GM19468 (cell line): ENCODE results near the gene KLC1.

Experiments
- ATAC-seq: cut with Tn5 transposase; IDR thresholded peaks from one replicate; pipeline ENCODE4 v1.9.1; 2021; ENCODE audit warnings: mild to moderate bottlenecking, moderate library complexity, moderate number of reproducible peaks; ENCODE audit not compliant: unreplicated experiment; ENCODE audit errors: extremely low read depth

Gene KLC1

DNA sequence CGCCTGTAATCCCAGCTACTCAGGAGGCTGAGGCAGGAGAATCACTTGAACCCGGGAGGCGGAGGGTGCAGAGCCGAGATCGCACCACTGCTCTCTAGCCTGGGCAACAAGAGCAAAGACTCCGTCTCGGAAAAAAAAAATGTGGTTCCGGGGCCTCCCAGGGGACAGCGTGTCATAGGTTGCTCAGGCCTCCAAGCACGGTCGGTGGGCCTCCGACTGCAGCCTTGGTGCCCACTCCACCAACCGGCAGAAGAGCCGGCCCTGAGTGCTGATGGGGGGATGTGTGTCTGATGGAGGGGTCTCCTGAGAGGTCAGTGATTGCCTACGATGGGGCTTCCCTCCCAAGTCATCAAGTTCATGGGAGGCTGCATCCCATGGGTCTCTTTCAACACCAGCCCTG, 102.5 kb downstream of the KLC1 start:
- ATAC-seq, result no peak

DNA sequence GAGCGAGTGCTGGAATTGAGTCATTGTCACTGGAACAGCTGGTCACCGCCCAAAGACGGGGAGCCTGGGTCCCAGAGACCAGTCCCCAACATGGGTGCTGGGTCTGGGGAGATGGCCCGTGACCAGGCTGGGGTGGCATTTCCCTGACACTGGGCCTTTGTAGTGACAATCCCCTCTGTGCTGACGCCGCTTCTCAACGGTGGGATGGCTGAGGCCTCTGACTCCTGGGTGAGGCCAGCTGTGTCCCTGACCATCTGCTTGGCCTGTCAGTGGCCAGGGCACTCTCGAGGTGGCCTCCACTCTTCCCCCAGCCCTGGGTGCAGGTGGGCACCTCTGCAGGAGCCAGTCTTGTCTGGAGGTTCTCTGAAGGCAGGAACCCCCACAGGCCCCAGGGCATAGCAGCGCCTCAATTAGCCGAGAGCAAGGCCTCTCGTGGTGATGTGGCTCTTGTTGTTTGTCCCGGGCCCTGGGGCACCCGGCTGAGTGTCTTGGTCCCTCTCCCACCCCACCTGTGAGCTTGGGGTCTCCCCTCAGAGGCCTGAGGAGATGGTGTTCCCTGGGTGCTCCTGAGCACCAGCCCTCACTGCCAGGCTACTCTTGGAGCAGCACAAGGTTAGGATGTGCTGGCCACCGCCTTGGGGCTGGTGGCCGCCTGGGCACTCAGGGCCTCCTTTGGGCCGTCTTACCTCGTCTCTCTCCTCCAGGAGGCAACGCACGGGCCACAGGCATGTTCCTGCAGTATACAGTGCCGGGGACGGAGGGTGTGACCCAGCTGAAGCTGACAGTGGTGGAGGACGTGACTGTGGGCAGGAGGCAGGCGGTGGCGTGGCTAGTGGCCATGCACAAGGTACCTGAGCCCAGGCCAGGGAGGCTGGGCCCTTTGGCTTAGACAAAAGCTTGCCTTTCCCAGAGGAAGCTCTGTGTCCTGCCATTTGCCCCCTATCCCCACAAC, 103.2 kb downstream of the KLC1 start:
- ATAC-seq, result no peak

DNA sequence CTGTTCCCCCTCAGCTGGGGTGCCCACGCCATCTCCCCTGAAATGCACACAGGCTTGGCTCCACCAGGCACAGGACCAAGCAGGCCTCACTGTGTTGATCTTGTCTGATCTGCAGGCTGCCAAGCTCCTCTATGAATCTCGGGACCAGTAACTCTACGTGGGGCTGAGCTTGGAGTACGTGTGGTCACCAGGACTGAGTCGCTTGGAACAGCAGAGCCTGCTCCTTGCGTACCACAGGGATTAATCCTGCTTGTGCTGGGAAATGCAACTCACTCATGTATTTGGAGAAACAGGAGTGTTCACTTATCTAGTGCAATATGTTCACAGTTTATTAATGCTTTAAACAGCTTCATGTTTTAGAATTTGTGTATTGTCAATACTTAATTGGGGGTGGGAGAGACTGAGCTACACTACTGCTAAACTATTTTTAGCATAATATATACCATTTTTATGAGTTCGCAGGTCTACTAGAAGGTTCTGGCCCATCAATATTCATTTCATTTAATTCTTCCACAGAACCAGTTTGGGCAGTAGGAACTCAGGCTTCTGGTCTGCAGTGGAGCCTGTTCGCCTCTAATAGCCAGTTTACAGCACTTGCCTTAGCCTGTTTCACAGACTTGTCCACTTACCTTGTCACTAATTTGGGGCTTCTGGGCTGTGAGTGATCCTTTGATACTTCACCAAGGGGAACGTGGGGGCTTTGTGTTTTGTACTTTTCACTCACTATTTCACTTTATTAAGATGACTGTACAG, 104.0 kb downstream of the KLC1 start:
- ATAC-seq, result no peak

DNA sequence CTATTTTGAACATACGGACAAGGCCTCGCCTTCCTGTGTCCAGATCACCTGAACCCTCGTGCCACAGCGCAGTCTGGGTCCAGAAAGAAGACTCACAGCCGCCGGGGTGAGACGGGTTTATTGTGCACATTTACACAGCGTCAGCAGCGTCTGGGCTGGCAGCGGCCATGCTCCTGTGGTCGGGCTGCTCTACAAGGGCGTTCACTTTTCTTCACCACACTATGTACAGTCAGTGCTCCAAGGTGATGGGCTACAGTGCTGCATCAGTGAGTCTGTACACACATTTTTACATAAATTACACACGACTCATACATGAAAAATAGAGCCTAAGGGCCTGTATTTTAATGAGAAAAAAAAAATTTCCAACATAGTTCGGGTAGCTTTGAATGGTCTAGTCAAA, 104.6 kb downstream of the KLC1 start:
- ATAC-seq, result no peak

DNA sequence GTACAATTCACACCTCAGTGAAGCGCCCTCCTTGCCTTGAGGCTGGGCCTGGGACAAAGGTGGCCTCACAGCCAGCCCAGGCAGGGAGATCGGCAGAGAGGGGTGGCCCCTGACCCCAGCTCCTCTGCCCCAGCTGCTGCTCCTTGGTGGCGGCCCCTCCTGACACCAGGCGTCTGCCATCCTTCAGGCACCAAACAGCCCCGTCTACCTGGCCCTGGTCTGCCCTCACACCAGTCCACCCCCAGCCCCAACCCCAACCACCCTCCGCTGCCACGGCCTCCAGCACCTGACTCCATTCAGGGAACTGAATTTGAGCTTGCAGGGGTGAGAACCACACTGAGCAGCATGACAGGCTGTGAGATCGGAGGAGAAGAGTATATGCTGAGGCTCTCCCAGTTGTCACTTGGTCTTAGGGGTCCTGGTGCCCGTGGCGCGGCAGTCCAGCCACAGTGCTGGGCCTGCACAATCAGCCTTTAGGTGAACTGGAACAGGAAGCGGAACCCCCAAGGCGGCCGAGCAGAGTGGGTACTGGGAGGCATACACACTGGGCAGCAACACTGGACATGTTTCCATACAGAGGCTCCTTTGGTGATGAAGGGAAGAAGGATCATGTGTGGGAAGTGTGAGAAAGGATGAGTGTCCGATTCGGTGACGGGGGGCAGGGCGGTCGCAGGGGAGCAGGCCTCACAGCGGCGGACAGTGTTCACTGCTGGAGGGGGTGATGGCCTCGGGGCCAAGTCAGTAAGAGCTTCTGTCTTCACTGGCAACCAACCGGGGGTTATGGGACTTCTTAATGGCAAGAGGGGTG, 105.3 kb downstream of the KLC1 start:
- no peak for ATAC-seq

DNA sequence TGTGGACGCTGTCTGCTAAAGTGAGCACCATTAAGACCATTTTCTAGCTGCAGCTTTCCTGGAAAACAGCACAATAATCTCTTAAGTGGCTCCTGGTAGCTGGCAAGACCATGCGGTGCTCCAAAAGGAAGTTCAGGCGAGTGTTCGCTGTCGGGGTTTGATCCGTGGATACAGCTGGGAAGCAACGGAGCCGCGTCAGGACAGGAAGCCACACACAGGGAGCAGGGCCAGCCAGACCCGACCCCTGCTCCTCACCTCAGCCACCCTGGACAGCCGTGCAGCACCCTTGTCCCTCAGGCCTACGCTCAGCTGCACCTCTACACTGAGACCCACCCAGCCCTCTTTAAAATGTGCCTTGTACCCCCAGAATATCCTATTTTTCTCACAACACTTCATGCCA, 106.0 kb downstream of the KLC1 start:
- no peak for ATAC-seq

DNA sequence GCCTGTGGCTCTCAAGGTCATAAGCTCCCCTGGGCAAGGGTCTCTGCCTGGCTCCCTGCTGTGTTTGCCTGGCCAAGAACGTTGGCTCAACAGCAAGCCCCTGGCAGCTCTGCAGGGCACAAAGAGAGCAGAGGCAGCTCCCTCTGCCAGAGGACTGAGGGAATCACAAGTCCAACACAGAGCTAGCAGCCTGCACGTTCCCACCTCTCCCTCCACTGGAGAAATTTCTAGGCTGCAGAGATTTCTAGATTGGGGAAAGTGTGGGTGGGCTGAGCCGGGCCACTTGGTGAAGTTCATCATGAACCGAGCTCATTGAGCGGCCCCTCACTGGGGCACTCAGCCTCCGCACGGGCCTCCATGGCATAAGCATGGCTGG, 106.4 kb downstream of the KLC1 start:
- ATAC-seq, result no peak

DNA sequence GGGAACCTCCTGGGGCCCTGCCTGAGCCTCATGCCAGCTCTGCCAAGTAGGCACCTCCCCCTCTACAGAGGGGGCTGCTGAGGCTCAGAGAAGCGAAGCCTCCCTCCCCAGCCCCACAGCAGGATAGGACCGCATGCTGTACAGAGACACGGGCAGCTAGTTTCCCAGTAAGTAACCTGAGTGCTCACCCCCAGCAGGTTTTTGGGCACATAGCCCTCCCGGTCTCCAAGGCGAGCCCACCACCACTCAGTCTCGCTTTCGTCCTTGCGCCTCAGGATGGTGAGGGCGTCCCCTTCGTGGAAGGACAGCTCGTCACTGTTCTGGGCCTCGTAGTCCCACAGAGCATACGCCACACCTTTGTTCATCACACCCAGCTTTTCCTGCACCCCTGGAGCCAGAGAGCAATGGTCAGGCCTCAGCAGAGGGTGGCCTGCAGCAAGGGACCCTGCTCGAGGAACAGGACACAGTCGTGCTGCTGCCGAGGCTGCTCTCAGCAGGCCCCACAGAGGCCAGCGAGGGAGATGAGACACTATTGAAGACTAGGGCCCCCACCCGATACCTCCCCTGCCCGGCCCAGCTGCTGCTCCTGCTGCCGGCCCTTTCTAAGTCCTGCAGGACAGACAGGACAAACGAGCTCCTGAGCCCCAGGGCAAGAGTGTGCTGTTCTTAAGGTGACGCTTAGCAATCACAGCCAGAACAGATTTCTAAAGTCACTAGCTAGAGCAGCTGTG, 107.0 kb downstream of the KLC1 start:
- ATAC-seq, result no peak

DNA sequence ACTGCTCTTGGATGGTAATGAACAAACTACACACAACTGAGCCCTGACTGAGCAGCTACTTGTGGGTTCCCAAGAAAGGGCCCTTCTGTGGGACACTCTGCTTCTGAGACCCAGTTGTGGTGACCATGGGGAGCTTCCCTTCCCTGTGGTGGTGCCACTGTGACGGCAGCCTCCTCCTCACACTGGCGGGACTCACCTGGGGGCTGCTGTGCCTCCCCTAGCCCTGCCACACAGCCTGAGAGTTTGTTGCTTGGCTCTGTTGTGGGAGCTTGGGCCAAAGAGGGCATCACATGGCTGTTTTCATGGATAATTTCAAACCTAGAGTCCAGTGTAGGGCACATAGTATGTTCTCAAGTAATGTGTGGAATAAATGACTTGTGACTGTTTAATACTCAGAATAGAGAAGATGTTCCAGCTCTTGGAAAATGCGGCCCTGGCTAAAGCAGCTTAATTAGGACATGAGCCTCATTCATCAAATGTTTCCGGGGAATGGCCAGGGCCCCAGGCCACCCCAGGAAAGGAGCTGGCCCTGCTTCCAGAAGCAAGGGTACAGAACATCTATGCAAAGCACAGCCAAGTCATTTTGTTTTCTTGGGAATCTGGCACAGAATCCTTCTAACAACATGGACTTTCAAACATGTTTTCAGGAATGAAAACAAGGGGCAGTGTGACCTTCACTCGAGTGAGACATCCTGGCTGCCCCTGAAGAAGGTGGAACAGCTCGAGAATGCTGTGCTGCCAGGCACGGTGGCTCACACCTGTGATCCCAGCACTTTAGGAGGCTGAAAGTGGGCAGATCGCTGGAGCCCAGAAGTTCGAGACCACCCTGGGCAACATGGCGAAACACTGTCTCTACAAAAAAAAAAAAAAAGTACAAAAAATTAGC, 107.8 kb downstream of the KLC1 start:
- ATAC-seq, result no peak

DNA sequence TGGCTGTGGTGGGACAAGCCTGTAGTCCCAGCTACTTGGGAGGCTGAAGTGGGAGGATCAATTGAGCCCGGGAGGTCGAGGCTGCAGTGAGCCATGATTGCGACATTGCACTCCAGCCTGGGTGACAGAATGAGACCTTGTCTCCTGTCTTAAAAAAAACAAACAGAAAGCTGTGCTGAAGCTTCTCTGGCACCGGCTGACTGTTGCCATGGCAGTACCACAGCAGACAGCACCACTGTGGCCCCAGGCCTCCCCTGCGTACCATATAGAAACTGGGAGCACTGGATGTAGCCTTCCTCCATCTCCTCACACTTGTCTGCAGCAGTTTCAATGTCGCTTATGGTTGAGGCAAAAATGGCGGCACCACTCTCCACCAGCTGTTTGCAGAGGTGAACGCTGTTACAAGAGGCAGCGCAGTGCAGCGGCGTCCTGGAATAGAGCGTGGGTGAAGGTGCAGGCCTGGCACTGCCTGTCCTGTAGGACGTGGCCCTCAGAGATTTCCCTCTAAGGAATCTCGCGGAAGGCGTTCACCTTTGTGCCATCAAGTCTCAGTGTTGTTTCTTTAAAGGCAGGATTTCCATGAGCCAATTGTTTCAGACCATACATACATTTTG, 108.5 kb downstream of the KLC1 start:
- no peak for ATAC-seq

DNA sequence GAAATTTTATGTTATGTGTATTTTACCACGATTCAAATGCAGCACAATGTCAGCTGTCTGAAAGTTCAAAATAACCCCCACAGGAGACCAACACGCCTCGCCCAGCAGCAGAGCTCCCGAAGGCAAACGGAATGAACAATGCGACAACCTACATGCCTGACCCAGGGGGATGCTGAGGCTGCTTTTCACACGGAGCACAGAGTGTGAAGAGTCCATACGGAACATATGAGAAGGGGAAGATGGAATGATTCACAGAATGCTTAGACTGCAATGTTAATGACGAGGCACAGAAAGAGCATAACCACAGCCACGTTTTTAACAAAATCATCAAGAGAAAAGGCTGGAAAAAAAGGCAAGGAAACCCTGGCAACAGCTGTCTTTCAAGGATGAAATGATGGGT, 109.2 kb downstream of the KLC1 start:
- ATAC-seq, result no peak

DNA sequence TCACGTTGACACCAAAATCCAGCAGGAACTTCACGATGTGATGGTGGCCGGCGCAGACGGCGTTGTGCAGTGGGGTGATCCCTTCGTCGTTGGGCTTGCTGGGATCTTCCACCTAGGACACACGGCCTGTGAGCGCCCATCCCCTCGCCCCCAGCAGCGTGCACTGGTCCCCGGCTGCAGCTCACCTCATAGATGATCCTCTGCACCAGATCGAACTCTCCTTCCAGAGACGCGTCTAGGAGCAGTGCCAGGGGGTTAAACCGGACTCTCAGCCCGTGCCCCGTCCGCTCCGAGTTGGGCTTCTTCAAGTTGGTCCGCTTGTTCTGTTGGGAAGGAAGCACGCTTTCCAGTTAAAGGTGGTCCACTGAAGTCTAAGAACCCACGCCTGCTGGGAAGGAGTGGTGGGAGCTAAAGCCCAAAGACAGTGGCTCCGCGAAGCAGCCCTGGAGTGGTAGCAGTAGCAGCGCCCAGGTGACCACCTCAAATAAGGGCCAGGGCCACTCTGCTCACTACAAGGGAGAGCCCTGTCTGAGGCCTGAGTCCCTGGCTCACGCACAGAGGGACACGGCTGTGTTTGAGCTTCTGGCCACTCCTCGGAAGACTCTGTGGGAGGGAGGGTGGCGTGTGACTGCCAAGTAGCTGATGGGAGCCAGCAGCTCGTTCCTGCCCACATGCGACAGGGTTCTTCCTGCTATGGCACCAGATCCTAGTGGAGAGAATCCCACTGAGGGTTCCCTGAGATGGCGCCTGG, 109.9 kb downstream of the KLC1 start:
- ATAC-seq, result no peak

DNA sequence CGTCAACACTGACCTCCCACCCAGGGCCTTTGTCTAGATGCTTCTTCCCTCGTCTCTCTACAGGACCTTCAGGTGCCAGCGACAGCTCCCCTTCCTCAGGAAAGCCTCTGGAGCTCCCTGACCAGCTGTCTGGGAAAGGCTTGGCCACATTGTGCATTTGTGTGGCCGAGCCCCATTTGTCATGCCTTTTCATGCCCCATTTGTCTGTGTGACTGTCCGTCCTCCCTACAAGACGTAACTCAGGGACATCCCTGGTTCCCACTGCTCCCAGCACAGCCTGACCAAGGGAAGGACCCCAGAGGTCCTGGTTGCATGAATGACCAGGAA, 110.4 kb downstream of the KLC1 start:
- ATAC-seq, result no peak

DNA sequence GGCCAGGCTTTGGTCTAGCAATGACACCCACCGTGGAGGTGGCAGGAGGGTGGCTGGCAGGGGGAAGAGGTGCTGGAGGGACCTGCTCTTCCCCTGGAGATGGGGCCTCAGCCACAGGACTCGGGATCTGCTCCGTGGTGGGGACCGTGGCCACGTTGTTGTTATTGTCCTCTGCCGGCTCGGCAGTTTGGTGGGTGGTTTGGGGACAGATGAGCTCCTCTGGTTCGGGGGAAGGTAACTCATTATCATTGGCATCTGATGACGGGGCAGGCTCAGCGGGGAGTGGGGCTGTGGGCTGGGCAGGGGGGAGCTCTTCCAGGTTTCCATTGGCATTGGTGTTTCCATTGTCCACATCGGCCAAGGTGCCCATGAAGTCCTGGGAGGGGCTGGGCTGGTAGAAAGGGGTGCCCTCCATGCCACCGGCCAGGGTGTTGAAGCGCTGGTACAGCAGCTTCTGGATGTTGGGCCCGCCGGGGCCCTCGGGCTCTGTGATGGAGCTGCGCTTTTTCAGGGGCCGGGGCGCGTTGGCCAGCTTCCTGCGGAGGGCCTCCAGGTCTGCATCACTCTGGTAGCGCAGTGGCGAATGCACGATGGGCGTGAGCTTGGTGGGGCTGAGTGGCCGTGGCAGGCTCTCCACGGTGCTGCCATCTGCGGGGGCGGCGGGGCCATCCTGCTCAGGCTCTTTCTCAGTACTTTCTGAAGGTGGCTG, 110.9 kb downstream of the KLC1 start:
- ATAC-seq, result no peak

DNA sequence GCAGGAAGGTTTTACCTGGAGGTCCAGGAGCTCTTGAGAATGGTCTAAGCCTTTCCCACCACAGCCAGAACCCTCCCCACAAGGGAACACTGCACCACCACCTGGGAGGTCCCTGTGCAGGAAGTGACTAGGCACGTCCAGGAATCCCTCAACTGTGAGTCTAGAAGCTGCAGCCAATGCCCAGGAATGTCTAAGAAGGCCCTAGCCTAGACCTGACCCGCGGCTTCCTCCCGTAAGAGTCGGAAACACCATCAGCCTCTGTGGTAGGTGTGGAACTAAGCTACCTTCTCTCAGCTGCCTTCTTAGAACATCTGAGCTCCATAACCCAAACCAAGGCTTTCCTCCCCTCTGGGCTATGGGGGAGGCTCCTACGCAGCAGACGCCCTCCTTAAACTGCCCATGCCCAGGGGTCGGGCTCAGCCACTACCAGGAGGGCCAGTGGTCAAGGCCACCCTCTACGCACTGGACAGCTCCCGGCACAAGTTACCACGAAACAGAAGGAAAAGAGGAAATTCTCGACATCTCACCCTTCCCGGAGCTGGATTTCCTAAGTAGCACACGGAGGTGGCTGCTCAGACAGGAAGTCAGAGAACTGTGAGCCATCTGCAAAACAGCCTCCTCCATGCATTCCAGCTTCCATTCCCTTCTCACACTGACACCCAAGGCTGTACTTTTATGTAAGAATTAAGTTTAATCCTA, 112.1 kb downstream of the KLC1 start:
- no peak for ATAC-seq

DNA sequence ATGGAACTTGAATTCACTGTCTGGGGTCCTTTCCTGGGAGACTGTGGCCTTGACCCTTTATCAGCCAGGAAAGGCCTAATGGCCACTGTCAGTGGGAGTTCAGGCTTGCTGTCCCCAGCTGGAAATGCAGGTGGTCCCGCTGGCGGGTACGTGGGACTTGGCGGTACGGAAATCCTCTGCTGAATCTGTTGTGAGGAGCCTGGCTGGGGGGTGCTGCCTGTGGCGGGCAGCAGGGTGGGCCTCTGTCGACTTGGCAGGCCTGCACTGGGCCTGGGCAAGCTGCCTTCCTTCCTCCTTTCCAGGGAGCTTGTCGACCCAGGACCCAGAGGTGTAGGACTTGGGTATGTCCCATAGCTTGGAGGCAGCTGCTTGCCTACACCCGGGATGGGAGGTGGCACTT, 112.9 kb downstream of the KLC1 start:
- no peak for ATAC-seq
